ENCODE results near the gene ZNF324B. TPM values are rescaled to one million over a fixed set of nuclear protein-coding genes. Genes with fewer than 3 reads are reported as not detected.
"Not testable (repeated sequence)": the region's sequence is repeated elsewhere in the genome, so short reads cannot be mapped to it uniquely, and the experiment has no call there.

The ZNF324B gene
- total RNA-seq, 2 donors from 2014 or later, result 2.7 to 6.9 TPM

- Histone ChIP-seq H3K4me1 (peaks cover 0 to 18% of the 10 kb centered on the region in 2 donors), H3K9me3 (no peaks in the 10 kb centered on the region), H3K36me3 (peaks cover 15% of the 10 kb centered on the region), H3K4me3 (peak overlapping the region; percentile 80 to 87), H3K27ac (no peak overlapping the region), H3K27me3 (no peaks in the 10 kb centered on the region)
- DNase-seq (ENCODE audit: low spot score), result no peak
- no peak for TF ChIP-seq CTCF (IDR thresholded peaks at IDR 0.05)
Observed at GRCh38 chr19:58466089-58466759, 14.8 kb downstream of the ZNF324B start.

- peak; percentile 99 for DNase-seq (ENCODE audit: low spot score)
- Histone ChIP-seq H3K9me3 (no peaks in the 10 kb centered on the region), H3K4me3 (peak within 1 kb of the TSS; percentile 80 to 87), H3K27me3 (no peaks in the 10 kb centered on the region), H3K27ac (peak within 1 kb of the TSS; percentile 76 to 77), H3K36me3 (peaks cover 20% of the 10 kb centered on the region), H3K4me1 (peaks cover 0 to 18% of the 10 kb centered on the region in 2 donors)
- TF ChIP-seq CTCF (IDR thresholded peaks at IDR 0.05), result no peak
Observed at GRCh38 chr19:58466760-58467589, 15.6 kb downstream of the ZNF324B start, which contains the start of gene ZNF324. Gene ZNF324, plus strand, starts transcription at chr19:58467080. Its CDS starts 2,106 bp downstream, at chr19:58469186.

GRCh38 chr19:58468216-58468839, 16.9 kb downstream of the ZNF324B start:
- Histone ChIP-seq H3K4me3 (no peak overlapping the region), H3K27ac (no peak overlapping the region), H3K4me1 (peaks cover 0 to 18% of the 10 kb centered on the region in 2 donors), H3K9me3 (no peaks in the 10 kb centered on the region), H3K27me3 (no peaks in the 10 kb centered on the region), H3K36me3 (peaks cover 33% of the 10 kb centered on the region)
- DNase-seq (ENCODE audit: low spot score), result no peak
- no peak for TF ChIP-seq CTCF (IDR thresholded peaks at IDR 0.05)

GRCh38 chr19:58469241-58470013, 18.0 kb downstream of the ZNF324B start:
- no peaks in the 10 kb centered on the region for H3K9me3 ChIP-seq
- H3K27ac ChIP-seq, result no peak overlapping the region
- peaks cover 34% of the 10 kb centered on the region for H3K36me3 ChIP-seq
- H3K27me3 ChIP-seq, result no peaks in the 10 kb centered on the region
- H3K4me3 ChIP-seq, result no peak overlapping the region
- no peak for TF ChIP-seq CTCF (IDR thresholded peaks at IDR 0.05)
- DNase-seq (ENCODE audit: low spot score), result no peak
- H3K4me1 ChIP-seq, result peaks cover 0 to 19% of the 10 kb centered on the region in 2 donors

- H3K36me3 ChIP-seq, result peaks cover 34% of the 10 kb centered on the region
- DNase-seq (ENCODE audit: low spot score), result not testable (repeated sequence)
Observed at GRCh38 chr19:58470837-58471543, 19.6 kb downstream of the ZNF324B start.

More at GRCh38 chr19:58470837-58471543, 19.6 kb downstream of the ZNF324B start:
- H3K27me3 ChIP-seq, H3K9me3 ChIP-seq, H3K4me3 ChIP-seq, H3K27ac ChIP-seq: not testable (repeated sequence)
- peaks cover 0 to 29% of the 10 kb centered on the region in 2 donors for H3K4me1 ChIP-seq
